ENCODE measurements around the gene ANK2. TPM values are rescaled to one million over a fixed set of nuclear protein-coding genes. Genes with fewer than 3 reads are reported as not detected.

The ANK2 gene
- total RNA-seq, 1 donor, result 15.1 TPM

- no peak overlapping the region for H3K4me3 ChIP-seq (ENCODE audit: low read depth, low read length)
- no peak for DNase-seq (ENCODE audit: low read depth)
- TF ChIP-seq CTCF (IDR thresholded peaks at IDR 0.05; ENCODE audit: insufficient read depth, low read depth, low read length), result no peak
Measured at GRCh38 chr4:113371111-113371510, 321.7 kb downstream of the ANK2 start.

DNA sequence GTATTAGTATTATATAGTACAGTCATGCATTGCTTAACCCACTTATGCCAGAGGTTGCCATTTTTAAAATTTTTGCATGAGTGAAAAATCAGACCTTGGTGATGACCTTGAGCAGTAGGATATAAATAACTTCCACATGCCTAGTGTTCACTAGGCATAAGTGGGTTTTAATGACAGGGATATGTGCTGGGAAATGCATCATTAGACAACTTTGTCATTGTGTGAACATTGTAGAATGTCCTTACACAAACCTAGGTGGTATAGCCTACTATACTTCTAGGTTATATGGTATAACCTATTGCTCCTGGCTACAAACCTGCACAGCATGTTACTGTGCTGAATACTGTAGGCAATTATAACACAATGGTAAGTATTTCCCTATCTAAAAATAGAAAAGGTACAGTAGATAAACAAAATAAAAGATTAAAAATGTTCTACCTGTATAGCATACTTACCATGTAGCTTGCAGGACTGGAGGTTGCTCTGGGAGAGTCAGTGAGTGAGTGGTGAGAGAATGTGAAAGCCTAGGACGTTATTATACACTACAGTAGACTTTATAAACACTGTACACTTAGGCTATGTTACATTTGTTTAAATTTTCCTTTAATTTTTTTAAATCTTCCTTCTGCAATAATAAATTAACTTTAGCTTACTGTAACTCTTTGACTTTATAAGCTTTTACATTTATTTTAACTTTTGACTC lies 326.7 kb downstream of the ANK2 start:
- DNase-seq (ENCODE audit: low read depth), result no peak
- no peak for TF ChIP-seq CTCF (IDR thresholded peaks at IDR 0.05; ENCODE audit: insufficient read depth, low read depth, low read length)
- no peak overlapping the region for H3K4me3 ChIP-seq (ENCODE audit: low read depth, low read length)

- H3K4me3 ChIP-seq (ENCODE audit: low read depth, low read length), result no peak overlapping the region
- DNase-seq (ENCODE audit: low read depth), result no peak
- no peak for TF ChIP-seq CTCF (IDR thresholded peaks at IDR 0.05; ENCODE audit: insufficient read depth, low read depth, low read length)
Measured at GRCh38 chr4:113378836-113379235, 329.4 kb downstream of the ANK2 start.

DNA sequence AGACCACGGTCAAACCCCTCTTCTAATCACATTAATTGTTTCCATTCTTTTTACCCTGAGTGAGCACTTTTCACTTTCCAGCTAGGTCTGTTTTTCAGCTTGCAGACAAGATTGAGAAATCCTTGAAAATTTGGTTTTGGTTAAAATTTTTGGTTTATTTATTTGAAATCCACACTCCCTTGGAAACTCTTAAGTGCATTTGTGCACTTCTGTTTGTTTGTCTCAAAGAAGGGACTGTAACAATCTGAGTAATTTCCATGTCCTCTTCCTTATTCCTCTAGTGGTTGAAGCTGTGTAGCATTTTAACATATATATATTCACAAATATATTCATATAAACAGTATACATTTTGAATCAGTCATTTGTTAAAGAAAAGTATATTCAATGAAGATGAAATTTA lies 333.3 kb downstream of the ANK2 start:
- no peak overlapping the region for H3K4me3 ChIP-seq (ENCODE audit: low read depth, low read length)
- no peak for TF ChIP-seq CTCF (IDR thresholded peaks at IDR 0.05; ENCODE audit: insufficient read depth, low read depth, low read length)
- no peak for DNase-seq (ENCODE audit: low read depth)

DNA sequence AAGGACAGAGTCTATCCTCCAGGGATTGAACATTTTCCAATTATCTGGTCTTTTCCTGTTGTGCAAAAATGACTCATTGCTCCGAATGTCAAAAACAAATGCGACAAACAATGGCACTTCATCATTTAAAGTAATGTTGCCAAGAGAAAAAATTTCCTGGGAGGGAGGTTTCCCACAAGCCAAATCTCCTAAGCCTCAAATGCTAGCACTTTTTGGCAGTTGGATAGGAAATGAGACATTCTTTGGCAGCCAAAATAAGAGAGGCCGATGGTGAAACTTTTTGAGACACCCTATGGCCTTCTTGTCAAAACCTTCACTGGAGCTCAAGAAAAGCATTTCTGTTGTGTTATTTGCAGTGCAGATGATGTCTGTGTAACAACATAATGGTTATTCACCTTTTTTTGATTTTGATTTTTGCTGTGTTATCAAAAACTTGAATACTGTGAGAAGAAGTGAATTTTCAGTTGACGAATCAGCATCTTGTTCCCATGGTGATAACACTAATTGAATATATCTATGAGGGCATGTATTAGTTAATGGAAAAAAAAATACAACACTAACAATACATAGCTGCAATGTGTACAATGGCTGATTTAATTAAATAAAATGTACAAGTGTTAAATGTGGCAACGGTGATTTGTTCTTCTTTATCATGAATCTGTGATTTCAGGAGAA lies 333.8 kb downstream of the ANK2 start:
- DNase-seq (ENCODE audit: low read depth), result peak; percentile 44
- no peak overlapping the region for H3K4me3 ChIP-seq (ENCODE audit: low read depth, low read length)
- TF ChIP-seq CTCF (IDR thresholded peaks at IDR 0.05; ENCODE audit: insufficient read depth, low read depth, low read length), result no peak

DNA sequence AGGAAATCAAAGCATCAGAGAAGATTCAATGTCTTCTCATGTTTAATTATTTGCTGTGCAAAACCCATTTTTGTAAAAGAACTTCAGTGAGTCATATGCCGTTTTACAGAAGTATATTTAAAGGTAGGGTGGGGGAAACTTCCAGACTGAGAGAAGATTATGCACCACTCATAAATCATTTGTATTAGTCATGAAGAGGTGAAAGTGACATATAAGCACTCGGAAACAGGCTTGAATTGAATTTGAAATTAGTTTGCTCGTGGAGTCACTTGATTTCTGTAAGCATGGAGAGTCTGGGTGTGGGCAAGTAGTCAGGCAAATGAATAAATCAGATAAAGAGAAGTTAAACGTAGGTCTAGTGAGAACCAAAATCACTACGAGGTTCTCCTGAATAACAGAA lies 335.1 kb downstream of the ANK2 start:
- H3K4me3 ChIP-seq (ENCODE audit: low read depth, low read length), result no peak overlapping the region
- TF ChIP-seq CTCF (IDR thresholded peaks at IDR 0.05; ENCODE audit: insufficient read depth, low read depth, low read length), result no peak
- DNase-seq (ENCODE audit: low read depth), result peak; percentile 54

Data from fibroblast of villous mesenchyme (primary cell).